Glutamatergic neuron (in vitro differentiated cells): ENCODE measurements around the gene SH3BGRL. TPM values are rescaled to one million over a fixed set of nuclear protein-coding genes. Genes with fewer than 3 reads are reported as not detected.

Experiments
- DNase-seq: peaks from one replicate; pipeline ENCODE4 v3.0.0; 2022
- H3K27ac Mint-ChIP-seq: one replicate; pipeline ENCODE4 v1.8.0; 2020; ENCODE audit warnings: mild to moderate bottlenecking, mixed read lengths, inconsistent platforms; ENCODE audit not compliant: unreplicated experiment
- H3K27me3 Mint-ChIP-seq: one replicate; pipeline ENCODE4 v1.8.0; 2020; ENCODE audit warnings: mild to moderate bottlenecking, moderate library complexity, mixed read lengths, inconsistent platforms; ENCODE audit not compliant: unreplicated experiment
- H3K36me3 Mint-ChIP-seq: one replicate; pipeline ENCODE4 v1.8.0; 2020; ENCODE audit warnings: mild to moderate bottlenecking, mixed read lengths, inconsistent platforms; ENCODE audit not compliant: unreplicated experiment
- H3K4me1 Mint-ChIP-seq: one replicate; pipeline ENCODE4 v1.8.0; 2020; ENCODE audit warnings: mild to moderate bottlenecking, low read depth, mixed read lengths, inconsistent platforms; ENCODE audit not compliant: unreplicated experiment
- H3K4me3 Mint-ChIP-seq: one replicate; pipeline ENCODE4 v1.8.0; 2020; ENCODE audit warnings: mild to moderate bottlenecking, mixed read lengths, inconsistent platforms; ENCODE audit not compliant: unreplicated experiment
- H3K9me3 Mint-ChIP-seq: one replicate; pipeline ENCODE4 v1.8.0; 2020; ENCODE audit warnings: mild to moderate bottlenecking, moderate library complexity, mixed read lengths, inconsistent platforms; ENCODE audit not compliant: unreplicated experiment
- total RNA-seq: library from RNA; stranded (reverse); fragmentation: NEBNext Ultra II Directional; extraction: Animal tissue kit (Norgen Biotek cat#: 25700); gene quantifications from one replicate; pipeline ENCODE4 v1.2.1, GENCODE V29; 2021; ENCODE audit not compliant: unreplicated experiment
- TF ChIP-seq, protein P1 (sequence below): fragments of 200-600 bp; sonication (generic); IDR thresholded peaks from one replicate; pipeline ENCODE4 v1.5.0; 2021; ENCODE audit not compliant: partially characterized antibody, unreplicated experiment

Gene SH3BGRL
- total RNA-seq, 1 donor from 2014 or later: 51.4 TPM

DNA sequence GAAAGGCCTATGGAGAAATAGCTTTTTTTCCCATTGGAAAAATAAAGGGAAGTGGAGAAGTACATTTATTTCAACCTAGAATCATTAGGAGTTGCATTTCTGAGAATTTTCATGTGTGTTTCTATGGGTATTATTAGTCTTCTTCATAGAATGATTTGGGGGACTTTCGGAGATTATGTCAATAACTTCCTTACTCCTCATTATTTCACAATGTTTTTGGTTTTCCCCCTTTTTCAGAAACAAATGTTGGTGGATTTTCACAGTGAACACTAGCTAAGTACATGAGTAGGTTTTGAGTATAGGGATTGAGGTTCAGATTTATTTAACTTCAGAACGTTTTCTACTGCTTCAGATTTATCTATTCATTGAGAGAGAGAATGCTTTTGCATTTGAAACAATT, 54.0 kb downstream of the SH3BGRL start:
- Mint-ChIP-seq H3K36me3 (no peaks in the 10 kb centered on the region), H3K9me3 (peaks cover 2% of the 10 kb centered on the region), H3K27me3 (no peaks in the 10 kb centered on the region), H3K27ac (no peak overlapping the region), H3K4me1 (no peaks in the 10 kb centered on the region), H3K4me3 (no peak overlapping the region)
- no peak for DNase-seq
- TF ChIP-seq, protein P1, sequence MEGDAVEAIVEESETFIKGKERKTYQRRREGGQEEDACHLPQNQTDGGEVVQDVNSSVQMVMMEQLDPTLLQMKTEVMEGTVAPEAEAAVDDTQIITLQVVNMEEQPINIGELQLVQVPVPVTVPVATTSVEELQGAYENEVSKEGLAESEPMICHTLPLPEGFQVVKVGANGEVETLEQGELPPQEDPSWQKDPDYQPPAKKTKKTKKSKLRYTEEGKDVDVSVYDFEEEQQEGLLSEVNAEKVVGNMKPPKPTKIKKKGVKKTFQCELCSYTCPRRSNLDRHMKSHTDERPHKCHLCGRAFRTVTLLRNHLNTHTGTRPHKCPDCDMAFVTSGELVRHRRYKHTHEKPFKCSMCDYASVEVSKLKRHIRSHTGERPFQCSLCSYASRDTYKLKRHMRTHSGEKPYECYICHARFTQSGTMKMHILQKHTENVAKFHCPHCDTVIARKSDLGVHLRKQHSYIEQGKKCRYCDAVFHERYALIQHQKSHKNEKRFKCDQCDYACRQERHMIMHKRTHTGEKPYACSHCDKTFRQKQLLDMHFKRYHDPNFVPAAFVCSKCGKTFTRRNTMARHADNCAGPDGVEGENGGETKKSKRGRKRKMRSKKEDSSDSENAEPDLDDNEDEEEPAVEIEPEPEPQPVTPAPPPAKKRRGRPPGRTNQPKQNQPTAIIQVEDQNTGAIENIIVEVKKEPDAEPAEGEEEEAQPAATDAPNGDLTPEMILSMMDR: no peak

DNA sequence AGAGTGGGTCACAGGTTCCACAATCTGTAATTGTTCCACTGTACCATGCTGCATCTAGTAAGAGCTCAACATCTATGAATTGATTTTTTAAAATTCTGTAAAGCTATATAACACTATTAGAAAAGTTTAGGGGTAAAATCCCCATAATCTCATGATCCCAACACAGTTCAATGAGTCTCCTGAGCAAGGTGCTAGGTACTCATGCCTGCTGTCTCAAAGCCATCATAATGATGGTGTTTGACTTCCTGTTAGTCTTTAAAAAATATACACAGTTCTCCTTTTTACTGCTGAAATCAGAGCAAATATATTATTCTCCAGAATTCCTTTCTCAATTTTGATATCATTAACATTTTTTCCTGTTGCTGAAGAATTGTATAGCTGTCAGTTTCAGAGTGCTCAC, 55.9 kb downstream of the SH3BGRL start:
- Mint-ChIP-seq H3K27me3 (no peaks in the 10 kb centered on the region), H3K4me1 (no peaks in the 10 kb centered on the region), H3K4me3 (no peak overlapping the region), H3K36me3 (no peaks in the 10 kb centered on the region), H3K9me3 (peaks cover 2% of the 10 kb centered on the region), H3K27ac (no peak overlapping the region)
- TF ChIP-seq, protein P1: no peak
- DNase-seq: no peak

DNA sequence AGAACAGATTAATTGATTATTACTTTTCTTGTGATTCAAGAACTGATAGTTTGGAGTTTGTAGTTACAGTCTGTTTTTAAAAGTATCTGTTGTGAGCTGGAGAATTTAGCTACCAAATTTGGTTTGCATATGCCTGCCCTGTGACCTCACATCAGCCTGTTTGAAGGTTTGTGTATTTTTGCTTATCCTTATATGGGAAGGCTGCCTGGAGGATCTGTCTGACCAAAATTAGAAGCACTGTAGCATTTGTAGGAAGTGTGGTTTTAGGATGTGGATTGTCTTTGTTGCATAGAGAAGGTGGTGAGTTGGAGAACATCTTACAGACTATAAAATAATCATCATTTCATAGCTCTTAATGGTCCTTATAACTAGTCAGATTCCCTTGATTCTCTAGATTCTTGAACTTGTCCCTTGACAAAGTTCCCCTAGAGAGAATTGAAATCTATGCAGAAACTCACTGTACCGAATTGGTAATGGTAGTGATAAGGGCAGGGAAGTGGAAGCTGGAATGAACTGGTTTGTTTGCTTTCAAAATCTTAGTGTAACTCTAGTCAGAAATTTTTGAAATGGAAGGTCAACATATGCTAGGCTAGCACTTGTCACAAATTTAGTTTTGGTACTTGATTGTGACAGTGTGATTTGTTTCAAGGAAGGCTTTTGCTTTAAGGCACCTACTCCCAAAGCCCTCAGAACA, 57.3 kb downstream of the SH3BGRL start:
- TF ChIP-seq, protein P1: no peak
- H3K27me3 Mint-ChIP-seq: no peaks in the 10 kb centered on the region
- no peak overlapping the region for H3K4me3 Mint-ChIP-seq

DNA sequence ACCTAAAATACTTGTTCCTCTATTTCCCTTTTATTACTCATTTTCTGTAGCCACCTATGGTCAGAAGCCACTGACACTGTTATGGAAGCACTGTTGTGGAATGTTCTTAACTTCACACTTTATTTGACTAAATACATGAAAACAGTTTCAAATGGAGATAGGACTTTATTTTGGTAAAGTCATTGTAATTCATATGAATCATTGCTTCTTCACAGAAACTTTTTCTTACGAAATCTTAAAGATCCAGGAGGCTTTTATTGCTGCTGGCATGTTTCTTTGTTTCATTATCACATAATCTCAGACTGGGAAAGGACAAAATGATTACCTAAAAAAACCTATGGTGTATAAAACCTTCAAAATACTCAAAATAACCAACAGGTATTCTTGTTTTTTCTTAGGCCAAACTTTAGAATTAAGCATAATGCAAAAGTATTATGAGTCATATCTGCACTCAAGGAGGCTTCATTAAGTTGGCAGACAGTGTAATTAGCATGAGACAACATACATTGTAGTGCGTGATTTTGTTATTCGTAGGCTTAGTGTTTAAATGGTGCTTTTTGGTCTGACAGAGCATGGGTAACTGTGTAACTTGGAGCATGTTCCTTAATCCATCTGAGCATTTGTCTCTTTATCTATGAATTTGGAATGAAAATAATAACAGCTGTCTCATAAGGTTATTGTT, 58.0 kb downstream of the SH3BGRL start:
- no peaks in the 10 kb centered on the region for H3K4me1 Mint-ChIP-seq
- DNase-seq: no peak
- TF ChIP-seq, protein P1: no peak
- no peak overlapping the region for H3K27ac Mint-ChIP-seq
- H3K27me3 Mint-ChIP-seq: no peaks in the 10 kb centered on the region
- peaks cover 2% of the 10 kb centered on the region for H3K9me3 Mint-ChIP-seq
- no peak overlapping the region for H3K4me3 Mint-ChIP-seq
- no peaks in the 10 kb centered on the region for H3K36me3 Mint-ChIP-seq

More for the DNA sequence above, 57.3 kb downstream of the SH3BGRL start:
- Mint-ChIP-seq H3K9me3 (peaks cover 2% of the 10 kb centered on the region), H3K27ac (no peak overlapping the region), H3K4me1 (no peaks in the 10 kb centered on the region), H3K36me3 (no peaks in the 10 kb centered on the region)
- DNase-seq: no peak

DNA sequence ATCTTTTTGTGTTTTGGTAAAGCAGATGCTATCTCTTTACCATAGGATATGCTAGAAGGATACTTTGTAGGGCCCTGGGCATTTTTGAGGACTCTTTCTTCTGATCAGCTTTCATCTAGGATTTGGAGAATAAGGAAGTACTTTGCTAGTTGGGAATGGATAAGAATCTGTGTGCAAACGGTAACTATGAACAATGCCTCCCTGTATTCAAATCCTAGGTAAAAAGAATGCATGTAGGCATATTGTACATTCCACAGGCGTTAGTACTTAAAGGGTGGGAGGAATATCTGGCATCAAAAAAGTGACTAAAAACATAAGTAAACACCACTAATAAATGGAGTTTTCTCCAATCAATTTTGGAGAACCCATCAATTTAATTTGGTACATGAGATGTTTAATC, 59.7 kb downstream of the SH3BGRL start:
- no peak for DNase-seq
- no peak overlapping the region for H3K27ac Mint-ChIP-seq
- peaks cover 2% of the 10 kb centered on the region for H3K9me3 Mint-ChIP-seq
- no peaks in the 10 kb centered on the region for H3K4me1 Mint-ChIP-seq
- H3K36me3 Mint-ChIP-seq: no peaks in the 10 kb centered on the region
- TF ChIP-seq, protein P1: no peak
- H3K4me3 Mint-ChIP-seq: no peak overlapping the region
- H3K27me3 Mint-ChIP-seq: no peaks in the 10 kb centered on the region
